K562 (cell line): Measurements from ENCODE around the gene GLIS1.

Experiments used
- ZBTB43 ChIP-seq: sonication (generic); formaldehyde crosslinking; IDR thresholded peaks from 2 replicates; pipeline ENCODE4 v1.8.0; 2023; ENCODE audit warnings: mild to moderate bottlenecking, missing genetic modification reagents
- TF ChIP-seq, protein P1 (sequence below), 3 experiments: IDR thresholded peaks in 2 of 3; conservative IDR thresholded peaks in 1 of 3; 2 replicates each; pipeline ENCODE4 v1.5.1; 2011 to 2012; ENCODE audit warnings: low read length in 3 of 3, mild to moderate bottlenecking in 3 of 3, control low read depth in 2 of 3, improper control_type of control experiment in 1 of 3, inconsistent platforms in 1 of 3, low read depth in 1 of 3, mixed read lengths in 1 of 3, moderate library complexity in 1 of 3; ENCODE audit not compliant: insufficient read depth in 2 of 3

- TF ChIP-seq, protein P1, sequence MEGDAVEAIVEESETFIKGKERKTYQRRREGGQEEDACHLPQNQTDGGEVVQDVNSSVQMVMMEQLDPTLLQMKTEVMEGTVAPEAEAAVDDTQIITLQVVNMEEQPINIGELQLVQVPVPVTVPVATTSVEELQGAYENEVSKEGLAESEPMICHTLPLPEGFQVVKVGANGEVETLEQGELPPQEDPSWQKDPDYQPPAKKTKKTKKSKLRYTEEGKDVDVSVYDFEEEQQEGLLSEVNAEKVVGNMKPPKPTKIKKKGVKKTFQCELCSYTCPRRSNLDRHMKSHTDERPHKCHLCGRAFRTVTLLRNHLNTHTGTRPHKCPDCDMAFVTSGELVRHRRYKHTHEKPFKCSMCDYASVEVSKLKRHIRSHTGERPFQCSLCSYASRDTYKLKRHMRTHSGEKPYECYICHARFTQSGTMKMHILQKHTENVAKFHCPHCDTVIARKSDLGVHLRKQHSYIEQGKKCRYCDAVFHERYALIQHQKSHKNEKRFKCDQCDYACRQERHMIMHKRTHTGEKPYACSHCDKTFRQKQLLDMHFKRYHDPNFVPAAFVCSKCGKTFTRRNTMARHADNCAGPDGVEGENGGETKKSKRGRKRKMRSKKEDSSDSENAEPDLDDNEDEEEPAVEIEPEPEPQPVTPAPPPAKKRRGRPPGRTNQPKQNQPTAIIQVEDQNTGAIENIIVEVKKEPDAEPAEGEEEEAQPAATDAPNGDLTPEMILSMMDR (IDR thresholded peaks at IDR 0.05 in 2 of 3, conservative IDR thresholded peaks at IDR 0.05 in 1 of 3; ENCODE audit: insufficient read depth in 2 of 3, low read depth in 1 of 3, low read length in 3 of 3): no peak
- no peak for TF ChIP-seq ZBTB43 (CRISPR knock-in tag)
Observed at GRCh38 chr1:53577761-53578100, 161.2 kb downstream of the GLIS1 start.
